NCI-H128 (cell line): ENCODE measurements around the gene AK5.
"Not testable (repeated sequence)": the region's sequence is repeated elsewhere in the genome, so short reads cannot be mapped to it uniquely, and the experiment has no call there.

Source experiments
- DNase-seq: peaks from one replicate; lab custom pipeline; 2025; ENCODE audit not compliant: unreplicated experiment; lab: John Stamatoyannopoulos, UW

The AK5 gene

DNA sequence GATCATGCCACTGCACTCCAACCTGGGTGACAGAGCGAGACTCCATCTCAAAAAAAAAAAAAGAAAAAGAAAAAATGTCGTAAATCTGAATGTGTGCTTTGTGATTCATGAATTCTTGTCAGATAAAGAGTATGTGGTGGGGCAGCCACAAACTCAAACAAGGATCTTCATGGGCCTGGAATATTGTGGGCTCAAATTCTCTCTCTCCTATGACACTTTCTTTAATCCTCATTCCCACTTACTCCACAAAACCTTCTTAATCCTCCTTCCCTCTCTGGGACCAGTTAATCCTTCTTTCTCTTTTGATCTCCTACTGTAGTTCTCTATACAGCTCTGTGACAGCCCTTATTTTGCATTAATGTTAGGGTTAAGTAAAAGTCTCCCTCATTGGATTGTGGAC lies 112.3 kb downstream of the AK5 start:
- DNase-seq = no peak

DNA sequence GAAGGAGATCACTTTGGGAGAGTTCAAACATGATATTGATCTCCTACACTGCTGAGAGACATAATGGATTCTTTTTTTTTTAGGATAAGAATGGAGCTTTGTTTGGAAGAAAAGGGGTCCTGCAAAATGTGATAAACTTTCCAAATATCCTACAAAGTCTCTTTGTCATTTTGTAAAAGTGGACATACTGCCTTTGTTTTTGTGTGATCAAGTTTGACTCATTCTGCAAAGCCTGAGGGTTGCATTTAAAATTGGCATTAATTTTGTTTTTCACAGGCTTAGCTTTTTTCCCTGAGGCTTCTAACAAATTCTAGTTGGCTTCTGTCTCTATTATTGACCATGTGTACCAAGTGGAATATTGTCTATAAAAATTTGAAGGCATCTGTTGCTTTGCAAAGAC lies 113.2 kb downstream of the AK5 start:
- no peak for DNase-seq

DNA sequence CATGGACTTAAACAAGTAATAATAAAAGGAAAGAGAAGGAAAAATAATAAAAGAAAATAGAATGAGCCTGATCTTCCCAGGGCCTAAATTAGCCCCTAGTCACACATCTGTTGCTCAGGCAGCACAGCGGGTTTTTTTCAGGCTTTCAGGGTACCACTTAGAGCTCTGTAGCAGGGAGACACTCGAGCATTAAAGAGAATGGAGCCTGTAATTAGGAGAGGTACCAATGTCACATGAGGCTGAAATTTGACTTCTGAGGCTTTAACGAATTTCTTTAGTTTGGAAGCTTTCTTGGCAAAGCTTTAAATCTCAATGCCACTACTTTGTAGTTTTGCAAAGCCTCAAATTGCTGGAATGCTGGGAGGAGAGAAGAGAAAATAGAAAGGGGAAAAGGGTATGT lies 116.3 kb downstream of the AK5 start:
- no peak for DNase-seq

DNA sequence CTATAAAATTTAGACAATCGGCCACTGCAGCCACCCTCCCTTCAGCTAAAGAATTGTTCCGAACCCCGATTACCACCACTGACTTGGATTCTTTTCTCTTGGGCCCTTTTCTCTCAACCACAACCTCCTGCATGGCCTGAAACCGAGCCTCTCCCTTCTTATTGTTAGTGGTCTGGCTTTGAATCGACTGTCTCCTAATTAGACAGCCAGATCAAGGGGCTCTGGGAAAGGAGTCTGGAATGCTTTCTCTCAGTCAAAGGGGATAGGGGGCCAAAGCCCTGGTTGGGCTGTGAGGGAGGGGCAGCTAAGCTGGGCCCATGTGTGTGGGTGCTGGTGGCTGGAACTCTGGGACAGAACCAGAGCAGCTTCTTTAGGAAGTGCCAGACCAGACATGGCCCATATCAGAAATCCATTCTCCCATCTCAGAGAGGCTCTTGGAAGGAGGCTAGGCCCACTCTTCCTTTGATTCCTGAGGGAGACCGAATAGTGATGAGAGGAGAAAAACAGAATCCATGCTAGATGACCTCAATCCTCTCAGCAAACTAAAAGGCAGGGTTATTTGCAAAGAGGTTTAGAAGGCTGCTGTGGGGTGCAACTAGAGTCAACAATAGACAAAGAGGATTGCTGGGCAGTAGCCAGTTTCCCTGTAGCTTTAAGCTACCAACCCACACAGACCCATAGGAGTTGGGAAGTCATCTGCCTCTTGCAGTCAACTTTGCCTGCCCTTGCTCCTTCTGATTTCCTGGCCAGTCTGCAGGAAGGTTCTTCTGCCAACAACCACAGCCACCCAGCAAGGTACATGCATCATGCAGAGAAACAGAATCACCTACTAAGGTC lies 117.6 kb downstream of the AK5 start:
- no peak for DNase-seq

DNA sequence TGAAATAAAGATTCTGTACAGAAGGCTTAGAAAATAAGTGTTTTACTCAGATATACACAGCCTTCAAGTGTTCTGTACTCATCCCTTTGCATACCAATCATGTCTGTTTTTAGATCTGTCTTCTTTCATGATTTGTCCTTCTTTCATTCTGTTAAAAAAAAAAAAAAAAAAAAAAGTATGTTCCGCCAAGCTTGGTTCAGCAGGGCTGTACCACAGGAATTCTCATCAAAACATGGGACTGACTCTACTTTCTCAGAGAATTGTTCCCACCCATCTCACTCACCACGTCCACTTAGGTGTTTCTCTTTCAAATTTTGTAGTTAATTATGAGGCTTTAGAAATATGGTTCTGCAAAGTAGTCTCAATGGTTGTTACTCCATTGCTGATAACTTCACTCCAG lies 119.0 kb downstream of the AK5 start:
- no peak for DNase-seq

DNA sequence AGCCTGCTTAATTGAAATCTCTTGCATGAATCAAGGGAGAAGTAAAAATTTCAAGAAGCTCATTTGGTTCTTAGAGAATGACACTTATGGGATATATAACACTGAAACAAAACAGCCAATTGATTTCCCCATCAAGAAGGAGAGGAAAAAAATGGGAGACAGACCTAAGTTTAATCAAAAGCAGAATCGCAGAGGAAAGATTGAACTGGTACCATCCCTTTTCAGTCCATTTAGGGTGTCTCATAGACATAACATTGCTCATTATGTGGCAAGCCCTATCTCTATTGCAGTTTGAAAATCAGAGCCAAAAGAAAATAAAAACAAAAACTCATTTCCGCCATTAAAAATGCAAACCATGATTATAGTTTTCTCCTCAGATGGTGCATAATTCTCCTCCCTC lies 119.6 kb downstream of the AK5 start:
- DNase-seq = no peak

DNA sequence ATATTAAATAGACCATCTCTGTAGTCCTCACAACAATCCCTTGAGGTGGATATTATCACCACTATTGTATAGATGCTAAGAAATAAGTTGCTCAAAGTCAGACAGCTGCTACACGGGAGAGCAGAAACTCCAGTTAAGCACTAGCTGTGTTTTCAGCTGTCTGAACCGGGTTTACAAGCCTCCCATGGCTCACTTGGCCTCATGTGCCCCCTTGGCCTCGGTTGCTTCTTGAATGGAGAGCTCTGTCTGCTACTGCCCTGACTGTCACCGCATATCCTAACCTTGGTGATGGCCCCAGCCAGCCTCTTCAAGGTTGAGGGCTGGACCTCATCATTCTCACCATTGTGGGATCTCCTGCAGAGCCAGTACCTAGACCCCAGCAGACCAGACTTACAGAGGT lies 123.4 kb downstream of the AK5 start:
- no peak for DNase-seq

DNA sequence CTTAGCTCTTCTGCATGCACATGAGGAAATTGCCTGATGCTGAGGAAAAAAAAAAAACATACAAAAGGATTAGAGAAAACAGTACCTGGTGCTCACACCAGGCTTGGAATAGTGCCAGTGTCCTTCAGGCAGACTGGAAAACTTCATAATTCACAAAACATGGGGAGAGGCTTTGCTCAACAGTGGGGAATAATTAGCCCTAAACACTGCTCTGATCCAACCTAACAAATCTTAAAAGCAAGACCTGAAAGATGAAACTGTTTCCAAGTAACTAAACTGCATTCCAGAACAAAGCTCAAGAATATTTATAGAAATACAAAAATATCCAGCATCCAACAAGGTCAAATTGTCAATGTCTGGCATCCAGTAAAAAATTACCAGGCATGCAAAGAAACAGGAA lies 124.8 kb downstream of the AK5 start:
- no peak for DNase-seq

DNA sequence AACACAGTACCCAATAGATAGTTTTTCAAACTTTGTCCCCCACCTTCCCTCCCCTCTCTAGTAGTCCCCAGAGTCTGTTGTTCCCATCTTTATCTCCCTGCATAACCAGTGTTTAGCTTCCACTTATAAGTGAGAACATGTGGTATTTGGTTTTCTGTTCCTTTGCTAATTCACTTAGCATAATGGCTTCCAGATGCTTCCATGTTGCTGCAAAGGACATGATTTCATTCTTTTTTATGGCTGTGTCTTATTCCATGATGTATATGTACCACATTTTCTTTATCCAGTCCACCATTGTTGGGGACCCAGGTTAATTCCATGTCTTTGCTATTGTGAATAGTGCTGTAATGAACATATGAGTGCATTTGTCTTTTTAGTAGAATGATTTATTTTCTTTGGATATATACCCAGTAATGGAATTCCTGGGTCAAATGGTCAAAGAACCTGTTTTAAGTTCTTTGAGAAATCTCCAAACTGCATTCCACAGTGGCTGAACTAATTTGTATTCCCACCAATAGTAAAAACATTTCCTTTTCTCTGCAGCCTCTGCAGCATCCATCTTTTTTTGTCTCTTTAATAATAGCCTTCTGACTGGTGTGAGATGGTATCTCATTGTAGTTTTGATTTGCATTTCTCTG lies 126.0 kb downstream of the AK5 start:
- DNase-seq = no peak

DNA sequence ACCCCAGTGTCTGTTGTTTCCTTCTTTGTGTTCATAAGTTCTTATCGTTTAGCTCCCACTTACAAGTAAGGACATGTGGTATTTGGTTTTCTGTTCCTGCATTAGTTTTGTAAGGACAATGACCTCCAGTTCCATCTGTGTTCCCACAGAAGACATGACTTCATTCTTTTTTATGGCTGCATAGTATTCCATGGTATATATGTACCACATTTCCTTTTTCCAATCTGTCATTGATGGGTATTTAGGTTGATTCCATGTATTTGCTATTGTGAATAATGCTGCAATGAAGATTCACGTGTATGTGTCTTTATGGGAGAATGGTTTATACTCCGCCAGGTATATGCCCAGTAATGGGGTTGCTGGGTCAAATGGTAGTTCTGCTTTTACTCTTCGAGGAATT lies 127.1 kb downstream of the AK5 start:
- DNase-seq = not testable (repeated sequence)

DNA sequence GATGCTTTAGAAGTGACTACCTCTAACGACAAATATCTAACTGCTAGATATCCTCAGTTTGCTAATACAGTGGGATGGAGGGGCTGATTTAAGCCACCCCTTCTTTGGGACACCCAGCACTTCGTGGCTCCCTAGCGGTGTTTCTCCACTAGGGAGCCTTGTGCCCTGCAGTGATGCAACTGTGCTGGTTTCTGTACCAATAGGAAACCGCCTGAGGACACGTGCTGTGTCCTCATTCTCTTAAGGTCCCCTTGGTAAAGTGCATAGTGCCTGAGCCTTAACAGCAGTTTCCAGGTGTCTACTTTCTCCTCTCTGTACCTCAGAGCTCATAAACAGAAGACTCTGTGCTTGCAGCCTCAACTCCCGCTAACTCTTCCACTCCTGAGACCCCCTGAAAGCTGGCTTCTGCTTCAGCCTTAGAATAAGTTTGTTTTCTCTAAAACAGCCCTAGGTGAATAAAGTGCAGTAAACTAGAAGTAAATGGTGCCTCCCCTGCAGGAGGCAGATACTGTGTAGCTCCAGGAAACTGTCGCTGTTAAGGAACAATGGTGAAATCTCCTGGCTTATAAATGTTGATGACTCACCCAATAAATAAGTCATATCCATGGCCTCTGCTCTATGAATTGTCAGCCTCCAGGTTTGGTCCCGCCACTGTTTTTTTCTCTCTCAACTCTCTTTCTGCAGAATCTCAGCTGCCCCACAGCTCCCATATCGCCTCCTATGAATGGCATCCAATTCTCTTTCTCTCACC lies 130.4 kb downstream of the AK5 start:
- no peak for DNase-seq

DNA sequence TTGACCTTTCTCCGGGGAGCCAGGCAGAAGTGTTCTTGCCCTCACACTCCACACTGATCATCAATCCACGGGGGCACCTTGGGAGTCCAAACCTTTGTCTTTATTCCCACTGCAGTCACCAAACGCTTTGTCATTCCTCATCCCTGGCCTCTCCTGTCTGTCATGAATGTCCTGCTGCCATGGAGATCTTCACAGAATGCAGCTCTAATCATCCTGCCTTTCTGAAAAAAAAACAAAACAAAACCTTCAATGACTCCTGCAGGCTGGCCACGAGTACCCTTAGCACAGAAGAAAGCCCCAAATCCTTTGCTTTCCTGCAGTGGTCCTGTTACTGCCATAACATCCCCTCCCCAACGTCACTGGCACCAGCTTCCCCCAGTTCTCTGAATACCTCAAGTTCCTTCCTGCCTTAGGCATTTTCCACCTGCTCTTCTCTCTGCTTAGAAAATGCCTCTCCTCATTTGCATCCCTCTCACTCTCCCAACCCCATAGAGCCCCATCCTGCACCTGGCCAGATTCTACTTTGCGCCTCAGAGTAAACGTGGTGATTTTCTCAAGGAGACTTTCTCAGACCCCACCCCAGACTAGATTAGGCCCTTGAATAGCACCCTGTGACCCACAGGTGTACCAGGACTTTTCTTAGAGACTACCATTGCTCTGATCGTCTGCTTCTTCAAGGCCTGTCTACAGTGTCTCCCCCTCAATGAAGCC lies 131.2 kb downstream of the AK5 start:
- no peak for DNase-seq

DNA sequence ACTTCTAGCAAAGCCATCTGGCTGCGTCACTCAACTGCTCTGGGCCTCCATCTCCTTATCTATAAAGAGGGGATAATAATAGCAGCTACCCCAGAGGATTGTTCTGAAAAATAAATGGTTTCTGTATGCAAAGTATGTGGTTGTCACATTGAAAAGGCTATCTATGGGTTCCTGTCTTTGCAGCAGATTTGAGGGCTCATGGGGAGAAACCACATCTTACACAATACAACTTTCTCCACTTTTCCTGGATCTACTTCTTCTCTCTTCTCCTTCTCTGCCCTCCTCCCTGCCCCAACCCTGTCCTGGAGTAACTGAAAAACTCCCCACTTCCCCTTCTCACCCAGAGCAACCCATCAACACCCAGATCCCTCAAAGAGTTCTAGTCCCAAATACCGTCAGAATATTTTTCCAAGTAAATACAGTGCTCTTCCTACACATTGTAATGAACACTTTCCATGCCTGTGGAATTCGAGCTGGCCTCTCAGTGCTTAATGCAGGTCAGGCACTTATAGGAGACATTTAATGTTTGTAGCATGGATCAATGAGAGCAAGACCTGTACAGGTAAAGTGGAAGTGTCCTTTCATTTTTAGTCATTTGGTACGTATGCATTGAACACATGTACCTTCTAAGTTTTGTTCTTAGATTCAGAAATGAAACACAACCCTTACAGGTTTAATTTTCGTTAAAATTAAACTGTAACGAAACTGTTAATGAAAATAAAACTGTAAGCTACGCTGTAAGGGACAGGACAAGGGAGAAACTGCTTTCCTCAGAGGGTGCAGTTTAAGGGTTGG lies 131.9 kb downstream of the AK5 start:
- DNase-seq = no peak

DNA sequence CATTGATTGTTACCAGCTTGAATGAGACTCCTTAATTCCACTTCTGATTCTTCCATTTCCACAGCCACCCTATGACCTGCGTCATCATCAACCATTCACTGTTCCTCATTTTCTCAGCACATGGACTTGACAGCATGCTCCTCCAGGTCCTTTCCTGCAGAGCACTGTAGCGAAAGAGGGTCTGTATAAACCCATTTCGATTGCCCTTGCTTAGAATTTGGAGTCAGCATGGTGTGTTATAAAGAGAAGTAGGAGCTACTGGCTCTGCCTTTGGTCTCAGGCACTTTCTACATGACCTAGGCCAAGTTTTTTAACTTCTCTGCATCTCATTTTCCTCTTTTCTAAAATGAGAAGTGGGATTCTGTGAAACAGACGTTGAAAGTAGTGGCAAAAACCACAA lies 133.8 kb downstream of the AK5 start:
- no peak for DNase-seq

DNA sequence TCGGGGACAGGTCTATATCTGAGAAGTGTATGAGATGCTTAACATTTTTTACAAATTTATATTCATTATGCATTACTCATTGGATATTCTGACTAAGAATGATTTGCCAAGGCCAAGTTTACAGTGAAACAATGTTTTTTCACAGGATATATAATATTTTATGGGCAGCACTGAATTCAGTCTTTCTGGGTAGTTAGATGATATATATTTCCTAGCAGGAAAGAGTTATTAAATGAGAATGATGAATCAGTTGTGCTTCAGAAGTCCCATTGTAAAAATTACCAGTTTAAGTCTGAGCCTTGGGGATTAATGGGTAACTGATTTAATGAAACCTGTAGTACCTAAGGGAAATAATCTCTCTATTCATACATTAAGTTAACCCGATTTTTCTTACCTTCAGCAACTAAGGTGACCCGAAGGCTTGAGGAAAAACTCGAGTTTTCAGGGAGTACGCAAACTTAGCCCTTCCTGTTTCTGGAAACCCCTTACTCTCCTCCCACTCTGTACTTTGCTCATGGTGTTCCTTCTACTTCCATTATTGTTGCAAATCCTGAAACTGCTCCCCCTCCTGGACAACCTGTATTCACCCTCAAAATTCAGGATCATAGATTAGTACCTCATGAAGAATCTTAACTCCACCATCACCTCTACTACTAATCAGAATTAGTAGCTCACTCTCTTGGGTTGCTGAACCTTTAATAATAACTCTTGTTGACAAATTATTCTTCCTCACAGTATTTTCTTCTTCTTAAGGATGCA lies 135.1 kb downstream of the AK5 start:
- DNase-seq = no peak

DNA sequence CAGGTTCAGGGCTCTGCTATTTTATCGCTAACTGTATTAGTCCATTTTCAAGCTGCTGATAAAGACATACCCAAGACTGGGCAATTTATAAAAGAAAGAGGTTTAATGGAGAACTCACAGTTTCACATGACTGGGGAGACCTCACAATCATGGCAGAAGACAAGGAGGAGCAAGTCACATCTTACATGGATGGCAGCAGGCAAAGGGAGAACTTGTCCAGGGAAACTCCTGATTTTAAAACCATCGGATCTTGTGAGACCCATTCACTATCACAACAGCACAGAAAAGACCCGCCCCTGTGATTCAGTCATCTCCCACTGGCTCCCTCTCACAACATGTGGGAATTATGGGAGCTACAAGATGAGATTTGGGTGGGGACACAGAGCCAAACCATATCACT lies 136.2 kb downstream of the AK5 start:
- not testable (repeated sequence) for DNase-seq

DNA sequence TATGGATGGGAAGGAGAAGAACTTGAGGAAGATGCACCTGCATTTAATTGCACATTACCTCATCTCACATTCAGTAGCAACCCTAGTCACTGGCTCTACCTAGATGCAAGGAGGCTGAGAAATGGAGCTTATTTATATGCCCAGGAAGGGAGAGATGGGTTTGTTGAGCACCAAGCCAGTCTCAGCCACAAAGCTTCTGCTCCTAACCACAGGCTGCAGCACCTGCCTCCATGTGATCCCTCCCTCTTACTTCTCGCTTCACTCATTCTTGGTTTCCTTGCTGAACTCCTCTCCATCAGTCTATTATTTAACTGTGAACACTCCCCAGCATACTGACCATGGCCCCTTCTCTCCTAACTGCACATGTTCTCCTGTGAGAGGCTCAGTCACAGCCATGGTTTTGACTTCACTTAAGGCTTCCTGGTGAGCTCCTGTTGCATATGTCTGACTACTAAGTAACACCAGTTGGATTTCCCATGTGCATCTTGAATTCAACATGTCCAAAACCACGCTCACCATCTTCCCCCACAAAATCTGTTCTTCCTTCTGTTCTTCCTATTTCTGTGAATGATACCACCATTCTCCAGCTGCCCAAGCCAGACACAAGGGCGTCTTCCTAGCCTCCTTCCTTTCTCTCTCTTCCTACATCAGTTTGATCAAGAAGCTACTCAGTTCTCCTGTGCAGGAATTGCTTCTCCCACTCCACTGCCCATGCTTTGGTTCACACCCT lies 139.8 kb downstream of the AK5 start:
- no peak for DNase-seq

DNA sequence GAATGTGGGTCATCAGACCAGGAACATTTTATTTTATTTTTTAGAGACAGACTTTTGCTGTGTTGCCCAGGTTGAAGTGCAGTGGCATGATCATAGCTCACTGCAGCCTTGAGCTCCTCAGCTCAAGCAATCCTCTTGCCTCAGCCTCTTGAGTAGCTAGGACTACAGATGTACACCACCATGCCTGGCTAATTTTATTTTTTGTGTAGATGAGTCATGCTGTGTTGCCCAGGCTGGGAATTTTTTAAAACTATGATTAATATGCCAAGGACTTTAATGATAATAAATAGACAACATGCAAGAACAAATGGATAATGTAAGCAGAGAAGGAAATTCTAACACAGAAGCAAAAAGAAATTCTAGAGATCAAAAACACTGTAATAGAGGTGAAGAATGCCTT lies 142.4 kb downstream of the AK5 start:
- DNase-seq = no peak

DNA sequence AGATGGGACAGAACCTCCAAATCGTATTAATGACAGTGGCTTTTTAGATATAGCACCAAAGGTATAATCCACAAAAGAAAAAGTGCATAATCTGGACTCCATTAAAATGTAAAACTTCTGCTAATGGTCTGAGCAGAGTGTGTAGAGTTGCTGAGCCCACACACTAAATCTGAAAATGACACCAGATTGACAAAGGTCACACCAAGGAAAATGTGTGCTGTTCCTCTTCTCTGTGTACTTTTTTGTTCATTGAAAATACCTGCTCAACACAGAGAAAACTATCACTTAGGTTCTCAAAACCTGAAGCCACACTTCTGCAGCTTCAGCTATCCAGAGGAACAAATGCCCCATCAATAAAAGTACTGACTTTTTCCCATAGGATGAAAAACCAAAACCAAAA lies 146.2 kb downstream of the AK5 start:
- DNase-seq = no peak
